C4-2B (cell line): Measurements from ENCODE around the gene CACTIN.

Experiments
- H3K27ac ChIP-seq: fragments of 450-650 bp; 2 replicates; pipeline ENCODE4 v1.5.1; 2017
- CTCF ChIP-seq: fragments of 450-650 bp; conservative IDR thresholded peaks from 2 replicates; pipeline ENCODE4 v1.5.1; 2017; ENCODE audit warnings: mild to moderate bottlenecking
- ZFX ChIP-seq: fragments of 450-650 bp; IDR thresholded peaks from 2 replicates; pipeline ENCODE4 v1.6.1; 2017

The CACTIN gene

DNA sequence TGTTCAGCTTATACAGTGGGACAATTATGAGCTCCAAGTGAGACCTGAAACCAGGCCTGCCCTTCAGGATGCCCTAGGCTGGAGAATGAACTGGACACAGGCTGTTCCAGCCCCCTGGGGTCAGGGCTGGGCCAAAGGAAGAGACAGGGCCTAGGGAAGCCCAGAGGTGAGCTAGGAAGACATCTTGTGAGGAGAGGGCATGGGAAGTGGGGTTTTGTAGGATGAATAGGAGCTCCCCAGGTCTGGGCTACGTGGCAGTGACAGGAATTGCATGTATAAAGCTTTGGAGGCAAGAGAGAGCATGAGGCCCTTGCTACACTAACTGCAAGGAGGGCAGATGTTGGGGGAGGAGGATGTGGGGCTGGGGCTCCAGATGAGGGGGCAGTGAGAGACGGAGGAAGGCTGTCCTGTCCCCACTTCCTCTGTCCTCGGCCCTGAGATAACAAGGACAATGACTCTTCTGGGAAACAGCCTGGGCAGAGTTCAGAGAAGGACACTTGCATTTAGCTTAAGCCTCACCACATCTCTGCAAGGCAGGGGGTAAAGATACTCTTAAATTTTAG is 18.4 kb downstream of the CACTIN start:
- no peak overlapping the region for H3K27ac ChIP-seq
- TF ChIP-seq CTCF: no peak
- no peak for TF ChIP-seq ZFX

GRCh38 chr19:3607303-3608078 is 19.1 kb downstream of the CACTIN start:
- no peak for TF ChIP-seq CTCF
- H3K27ac ChIP-seq: no peak overlapping the region

DNA sequence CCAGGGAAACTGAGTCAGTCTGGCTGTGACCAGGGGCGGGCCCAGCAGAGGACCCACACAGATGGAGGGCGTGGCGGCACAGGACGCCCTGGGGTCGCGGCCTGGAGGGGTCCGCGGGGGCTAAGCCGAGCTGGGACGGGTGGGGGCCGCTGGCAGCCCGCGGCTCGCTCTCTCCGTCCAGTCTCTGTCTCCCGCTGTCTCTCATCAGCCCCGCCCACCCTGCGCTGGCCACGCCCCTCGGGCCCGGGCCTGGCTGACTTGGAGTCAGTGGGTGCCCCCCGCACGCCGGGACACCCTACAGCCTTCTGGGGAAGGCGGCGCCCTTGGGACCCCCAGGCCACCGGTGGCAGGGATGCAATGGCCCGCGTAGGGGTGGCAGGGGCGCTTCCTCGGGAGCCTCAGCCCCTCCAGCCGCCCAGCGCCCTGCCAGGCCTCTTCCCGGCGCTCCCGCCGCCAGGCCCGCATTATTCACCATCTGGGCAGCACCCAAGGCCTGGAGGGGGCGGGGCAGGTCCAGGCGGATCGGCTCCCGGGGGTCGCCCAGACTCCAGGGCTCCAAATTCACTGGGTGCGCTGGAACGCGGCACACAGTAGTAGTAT is 19.8 kb downstream of the CACTIN start, which contains the start of gene TBXA2R:
TSS of gene TBXA2R (minus strand) at position 186 of the 600 bp plus-strand sequence. CDS start 6,241 bp downstream, outside the sequence.
- peak within 1 kb of the TSS; percentile 28 for H3K27ac ChIP-seq
- TF ChIP-seq ZFX (no peak), CTCF (no peak)

DNA sequence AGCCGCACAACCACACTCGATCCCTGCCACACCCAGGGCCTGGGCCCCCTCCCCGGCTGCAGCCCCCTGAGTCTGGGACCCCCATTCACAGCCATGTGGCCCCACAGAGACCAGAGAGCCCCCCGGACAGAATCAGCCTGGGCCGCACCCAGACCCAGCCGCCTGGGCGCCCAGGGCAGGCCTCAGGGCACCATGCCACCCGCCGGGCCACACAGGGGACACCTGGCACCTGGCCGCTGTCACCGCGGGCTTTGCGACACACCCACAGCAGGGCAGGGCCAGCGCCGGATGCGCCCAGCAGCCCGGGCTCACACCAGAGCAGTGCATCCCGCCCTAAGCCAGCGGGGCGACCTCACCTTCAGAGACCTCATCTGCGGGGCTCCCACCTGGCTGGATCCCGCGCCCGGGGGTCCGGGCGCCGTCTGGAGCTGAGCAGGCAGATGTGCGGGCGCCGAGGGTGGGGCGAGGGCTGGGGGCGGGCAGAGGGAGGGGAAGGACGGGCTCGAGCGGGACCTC is 20.4 kb downstream of the CACTIN start:
- H3K27ac ChIP-seq: peak overlapping the region; percentile 28
- TF ChIP-seq CTCF (no peak), ZFX (no peak)

- peak overlapping the region; percentile 28 for H3K27ac ChIP-seq
- no peak for TF ChIP-seq ZFX
Measured at GRCh38 chr19:3605770-3606169, 20.8 kb downstream of the CACTIN start.

DNA sequence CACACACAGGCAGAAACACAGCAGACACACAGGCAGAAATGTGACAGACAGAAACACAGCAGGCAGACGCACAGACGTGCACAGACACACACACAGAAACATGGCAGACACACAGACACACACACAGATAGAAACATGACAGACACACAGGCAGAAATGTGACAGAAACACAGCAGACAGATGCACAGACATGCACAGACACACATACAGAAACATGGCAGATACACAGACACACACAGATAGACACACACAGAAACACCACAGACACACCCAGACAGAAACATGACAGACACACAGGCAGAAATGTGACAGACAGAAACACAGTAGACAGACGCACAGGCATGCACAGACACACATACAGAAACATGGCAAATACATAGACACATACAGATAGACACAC is 21.2 kb downstream of the CACTIN start:
- H3K27ac ChIP-seq: no peak overlapping the region
- TF ChIP-seq ZFX: no peak
- no peak for TF ChIP-seq CTCF

GRCh38 chr19:3604987-3605343 is 21.6 kb downstream of the CACTIN start:
- TF ChIP-seq CTCF (no peak), ZFX (no peak)
- H3K27ac ChIP-seq: no peak overlapping the region
